ENCODE results near the gene TAPBP.
A peak's percentile ranks its signal among the peaks of the same experiment; 100 is the strongest.
"Not testable (repeated sequence)": the region's sequence is repeated elsewhere in the genome, so short reads cannot be mapped to it uniquely, and the experiment has no call there.

TAPBP gene

GRCh38 chr6:33277663-33278391 is 36.1 kb downstream of the TAPBP start:
- no peak for DNase-seq (ENCODE audit: low read depth in 1 of 2, low spot score in 1 of 2)

- DNase-seq (ENCODE audit: low read depth in 1 of 2, low spot score in 1 of 2) = peak; percentile 35 to 61
These were observed 36.8 kb downstream of the TAPBP start, which contains the start of gene B3GALT4 for GRCh38 chr6:33276864-33277662. Gene B3GALT4, plus strand, starts transcription at chr6:33277123. Its CDS starts 297 bp downstream, at chr6:33277420.

- DNase-seq (ENCODE audit: low read depth in 1 of 2, low spot score in 1 of 2) = no peak
These were observed 37.4 kb downstream of the TAPBP start for GRCh38 chr6:33276581-33276863.

GRCh38 chr6:33275795-33276580 is 37.9 kb downstream of the TAPBP start:
- DNase-seq (ENCODE audit: low read depth in 1 of 2, low spot score in 1 of 2) = not testable (repeated sequence)

- no peak for DNase-seq (ENCODE audit: low read depth in 1 of 2, low spot score in 1 of 2)
These were observed 39.7 kb downstream of the TAPBP start for GRCh38 chr6:33273924-33274902.

- DNase-seq (ENCODE audit: low read depth in 1 of 2, low spot score in 1 of 2) = no peak
These were observed 40.6 kb downstream of the TAPBP start for GRCh38 chr6:33273129-33273923.

GRCh38 chr6:33272275-33273128 is 41.4 kb downstream of the TAPBP start:
- no peak for DNase-seq (ENCODE audit: low read depth in 1 of 2, low spot score in 1 of 2)

GRCh38 chr6:33271468-33272274 is 42.2 kb downstream of the TAPBP start, which contains the start of the genes RPS18 and VPS52:
Gene RPS18, plus strand, starts transcription at chr6:33272075. Its CDS starts 45 bp downstream, at chr6:33272120.
Gene VPS52, minus strand, starts transcription at chr6:33271876. Its CDS starts 201 bp downstream, at chr6:33271675.
- DNase-seq (ENCODE audit: low read depth in 1 of 2, low spot score in 1 of 2) = peak; percentile 71 to 84

GRCh38 chr6:33271117-33271467 is 42.8 kb downstream of the TAPBP start:
- no peak for DNase-seq (ENCODE audit: low read depth in 1 of 2, low spot score in 1 of 2)

- no peak for DNase-seq (ENCODE audit: low read depth in 1 of 2, low spot score in 1 of 2)
These were observed 49.9 kb downstream of the TAPBP start for GRCh38 chr6:33264015-33264414.

GRCh38 chr6:33262490-33262889 is 51.4 kb downstream of the TAPBP start:
- not testable (repeated sequence) for DNase-seq (ENCODE audit: low read depth in 1 of 2, low spot score in 1 of 2)

- no peak for DNase-seq (ENCODE audit: low read depth in 1 of 2, low spot score in 1 of 2)
These were observed 54.8 kb downstream of the TAPBP start for GRCh38 chr6:33259032-33259431.

- no peak for DNase-seq (ENCODE audit: low read depth in 1 of 2, low spot score in 1 of 2)
These were observed 59.3 kb downstream of the TAPBP start for GRCh38 chr6:33254591-33254990.

GRCh38 chr6:33252759-33253158 is 61.1 kb downstream of the TAPBP start:
- DNase-seq (ENCODE audit: low read depth in 1 of 2, low spot score in 1 of 2) = no peak

- DNase-seq (ENCODE audit: low read depth in 1 of 2, low spot score in 1 of 2) = no peak
These were observed 62.4 kb downstream of the TAPBP start for GRCh38 chr6:33251395-33252012.

GRCh38 chr6:33250731-33251130 is 63.1 kb downstream of the TAPBP start:
- no peak for DNase-seq (ENCODE audit: low read depth in 1 of 2, low spot score in 1 of 2)

Data from activated T-helper 1 cell treated with anti-CD3 and anti-CD28 coated beads, Interleukin-2, amount 50 U/mL, for 16 hours (primary cell).